HG03520 (cell line): ENCODE results near the gene HIP1R.
"Not testable (repeated sequence)": the region's sequence is repeated elsewhere in the genome, so short reads cannot be mapped to it uniquely, and the experiment has no call there.

Experiments used
- ATAC-seq: cut with Tn5 transposase; IDR thresholded peaks from one replicate; pipeline ENCODE4 v1.9.1; 2021; ENCODE audit warnings: mild to moderate bottlenecking, moderate library complexity; ENCODE audit not compliant: unreplicated experiment

The HIP1R gene

DNA sequence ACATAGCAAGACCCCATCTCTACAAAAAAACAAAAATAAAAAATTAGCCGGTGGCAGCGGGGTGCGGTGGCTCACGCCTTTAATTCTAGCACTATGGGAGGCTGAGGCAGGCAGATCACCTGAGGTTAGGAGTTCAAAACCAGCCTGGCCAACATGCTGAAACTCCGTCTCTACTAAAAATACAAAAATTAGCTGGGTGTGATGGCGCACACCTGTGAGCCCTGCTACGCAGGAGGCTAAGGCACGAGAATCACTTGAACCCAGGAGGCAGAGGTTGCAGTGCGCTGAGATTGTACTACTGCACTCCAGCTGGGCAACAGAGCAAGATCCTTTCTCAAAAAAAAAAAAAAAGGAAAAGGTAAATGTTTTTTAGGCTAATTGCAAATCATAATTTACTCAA, 57.5 kb downstream of the HIP1R start:
- not testable (repeated sequence) for ATAC-seq

DNA sequence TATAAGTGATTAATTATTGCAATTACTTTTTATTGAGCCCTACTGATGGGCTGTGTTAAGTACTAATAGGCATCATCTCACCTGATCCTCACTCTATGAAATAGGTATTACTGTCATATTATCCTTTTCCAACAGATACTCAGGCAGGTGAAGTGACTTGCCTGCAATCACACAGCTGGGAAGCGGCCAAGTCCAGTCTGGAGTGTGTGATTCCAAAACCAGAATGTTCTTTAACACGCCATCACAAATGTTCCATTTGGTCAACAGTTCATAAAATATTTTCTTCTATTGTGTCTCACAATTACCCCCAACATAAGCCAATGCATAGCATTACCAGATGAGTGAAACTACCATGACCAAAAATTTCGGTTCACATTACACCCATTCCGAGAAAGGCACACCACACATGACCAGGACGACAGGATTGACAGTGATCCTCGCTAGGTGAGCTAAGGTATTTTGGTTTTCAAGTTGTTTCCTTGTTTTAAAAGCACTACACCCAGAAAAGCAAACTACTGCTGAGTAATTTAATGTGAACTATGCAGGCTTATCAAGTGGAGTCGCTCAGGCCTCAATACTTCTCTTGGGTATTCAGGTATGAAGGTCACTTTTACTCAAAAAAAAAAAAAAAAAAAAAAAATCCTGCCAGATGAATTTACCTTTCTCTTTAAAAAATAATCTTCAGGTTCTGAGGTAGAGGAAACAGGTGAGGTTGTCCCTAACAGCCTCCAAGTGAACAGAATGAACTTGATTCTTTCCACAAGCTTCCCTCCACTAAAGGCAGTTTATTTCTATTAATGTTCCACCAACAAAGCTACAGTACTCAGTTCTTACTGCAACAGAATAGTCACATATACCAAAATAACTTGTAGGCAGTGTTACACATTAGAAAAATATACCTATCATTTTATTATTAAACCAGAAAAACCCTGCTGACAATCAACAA, 58.2 kb downstream of the HIP1R start:
- ATAC-seq, result no peak

GRCh38 chr12:122894193-122895121, 59.2 kb downstream of the HIP1R start:
- ATAC-seq, result no peak

DNA sequence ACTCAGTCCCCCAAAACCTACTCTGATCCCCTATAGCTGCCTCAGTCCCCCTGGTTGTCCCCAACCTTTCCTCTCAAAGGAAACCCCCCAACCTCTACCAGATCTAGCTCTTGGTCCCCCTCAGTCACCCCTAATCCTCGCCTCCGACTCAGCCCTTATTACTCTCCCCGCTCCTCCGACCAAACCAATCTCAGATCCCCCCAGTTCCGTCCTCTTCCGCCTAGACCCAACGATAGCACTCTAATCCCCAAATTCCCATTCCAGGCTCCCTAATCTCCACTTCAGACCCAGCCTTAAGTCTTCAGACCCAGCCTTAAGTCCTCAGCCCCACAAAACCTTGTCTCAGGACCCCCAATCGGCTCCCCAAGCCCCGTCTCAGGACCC, 60.1 kb downstream of the HIP1R start:
- ATAC-seq, result no peak

DNA sequence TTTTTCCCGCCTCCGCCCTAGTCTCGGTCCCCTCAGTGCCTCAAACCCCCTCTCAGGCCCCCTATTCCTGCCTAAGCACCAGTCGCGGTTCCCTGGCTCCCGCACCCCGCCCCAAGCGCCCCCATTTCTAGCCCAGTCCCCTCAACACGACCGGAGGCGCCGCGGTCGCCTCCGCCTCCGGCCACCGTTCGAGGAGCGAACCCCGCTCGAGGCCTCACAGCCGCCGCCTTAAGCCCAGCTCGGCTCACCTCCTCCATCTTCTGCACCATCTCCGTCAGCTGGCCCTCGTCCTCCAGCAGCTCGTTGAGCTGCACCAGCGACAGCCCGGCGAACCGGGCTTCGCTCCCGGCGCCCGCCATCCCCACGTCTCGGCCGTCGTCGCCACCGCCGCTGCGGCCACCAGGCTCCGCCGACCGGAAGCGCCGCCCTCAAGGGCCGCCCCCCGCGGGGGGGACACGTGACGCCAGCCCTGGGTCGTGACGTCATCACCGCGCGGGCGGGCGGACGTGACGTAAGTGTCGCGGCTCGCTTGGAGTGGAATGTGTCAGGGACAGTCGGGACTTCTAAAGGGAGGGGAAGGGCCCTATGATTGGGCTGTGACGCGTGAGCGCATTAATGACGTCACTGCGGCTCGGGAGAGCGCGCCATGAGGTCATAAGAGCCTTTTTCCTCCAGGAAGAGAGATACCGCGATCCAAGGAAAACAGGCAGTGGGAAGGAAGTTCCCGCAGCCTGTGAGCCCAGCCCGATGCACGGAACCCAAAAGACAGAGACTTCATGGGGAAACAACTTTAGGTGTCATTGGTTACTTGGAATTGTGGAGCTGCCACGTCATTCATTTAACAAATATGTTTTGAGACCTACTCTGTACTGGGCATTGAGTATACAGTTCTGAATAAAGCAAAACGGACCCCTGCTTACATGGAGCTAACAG, 60.7 kb downstream of the HIP1R start, which contains the start of gene VPS37B:
Gene VPS37B, minus strand, starts transcription at position 421 of the 933 bp plus-strand sequence. Its CDS starts 62 bp downstream, at position 359.
- no peak for ATAC-seq

- ATAC-seq, result no peak
These were observed 61.4 kb downstream of the HIP1R start for GRCh38 chr12:122896662-122897061.

GRCh38 chr12:122899887-122900286, 64.6 kb downstream of the HIP1R start:
- no peak for ATAC-seq

DNA sequence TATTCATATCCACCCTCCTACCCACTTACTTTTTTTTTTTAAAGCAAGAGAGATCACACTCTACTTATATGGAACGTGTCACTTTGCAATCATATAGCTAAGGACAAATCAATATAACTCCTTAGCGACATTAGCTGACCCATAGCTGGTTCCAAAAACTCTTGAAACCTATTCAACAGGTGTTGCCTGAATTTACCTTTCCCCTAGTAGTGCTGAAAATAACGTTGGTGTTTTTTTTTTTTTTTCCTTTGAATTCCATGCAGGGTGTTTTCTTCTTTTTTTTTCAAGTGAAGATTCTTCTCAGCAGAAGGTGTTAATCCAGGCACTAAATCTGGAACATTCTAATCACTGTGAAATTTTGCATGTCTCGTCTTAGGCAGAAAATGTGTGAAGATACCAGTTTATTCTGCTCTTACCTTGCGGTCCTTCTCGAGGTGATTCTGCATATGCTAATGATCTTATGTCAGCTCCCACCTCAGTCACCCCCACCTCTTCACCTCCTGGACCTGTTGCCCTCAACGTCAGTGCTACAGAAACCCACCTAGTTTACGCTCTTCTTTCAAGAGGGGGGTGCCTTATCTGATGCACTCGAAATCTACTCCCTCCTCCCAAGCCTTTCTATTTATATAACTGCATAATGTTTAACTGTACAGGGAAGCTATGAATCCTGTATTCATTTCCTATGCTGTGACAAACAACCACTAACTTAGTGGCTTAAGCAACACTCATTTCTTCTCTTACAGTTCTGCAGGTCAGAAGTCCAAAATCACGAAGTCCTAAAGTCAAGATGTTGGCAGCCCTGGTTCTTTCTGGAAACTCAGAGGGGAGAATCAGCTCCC, 67.8 kb downstream of the HIP1R start:
- ATAC-seq, result no peak

GRCh38 chr12:122903693-122904034, 68.4 kb downstream of the HIP1R start:
- ATAC-seq, result no peak

- not testable (repeated sequence) for ATAC-seq
These were observed 70.0 kb downstream of the HIP1R start for GRCh38 chr12:122905258-122905657.

DNA sequence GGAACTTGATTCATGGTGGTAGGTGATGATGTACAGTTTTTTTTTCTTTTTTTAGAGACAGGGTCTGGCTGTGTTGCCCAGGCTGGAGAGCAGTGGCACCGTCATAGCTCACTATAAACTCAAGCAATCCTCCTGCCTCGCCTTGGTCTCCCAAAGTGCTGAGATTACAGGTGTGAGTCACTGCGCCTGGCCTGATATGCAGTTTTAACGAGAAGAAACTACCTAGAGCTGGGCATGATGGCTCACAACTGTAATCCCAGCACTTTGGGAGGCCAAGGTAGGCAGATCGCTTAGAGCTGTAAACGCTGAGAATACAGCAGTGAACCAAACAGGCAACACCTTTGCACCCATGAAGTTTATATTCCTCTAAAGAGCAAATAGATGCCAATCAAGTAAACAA, 73.7 kb downstream of the HIP1R start:
- no peak for ATAC-seq

- no peak for ATAC-seq
These were observed 74.4 kb downstream of the HIP1R start for GRCh38 chr12:122909442-122910288.
